Gastroesophageal sphincter (tissue), 2 donors: ENCODE results near the gene FOXE3.

Experiments used
- EP300 ChIP-seq: sonication (generic); formaldehyde crosslinking; IDR thresholded peaks from one replicate; pipeline ENCODE4 v1.6.1; 2017; ENCODE audit warnings: antibody characterized with exemption, mild to moderate bottlenecking
- POLR2A ChIP-seq, 2 donors: fragments of 450-650 bp; IDR thresholded peaks; one replicate each; pipeline ENCODE4 v1.6.1; 2017; ENCODE audit warnings: antibody characterized with exemption in 2 of 2, mild to moderate bottlenecking in 2 of 2, moderate library complexity in 1 of 2

GRCh38 chr1:47448462-47449222, 32.6 kb downstream of the FOXE3 start:
- TF ChIP-seq POLR2A (IDR thresholded peaks at IDR 0.05) (no peak), EP300 (no peak)
